Body of pancreas (tissue), 4 donors: Measurements from ENCODE around the gene CD81. TPM values are rescaled to one million over a fixed set of nuclear protein-coding genes. Genes with fewer than 3 reads are reported as not detected.
"Not testable (repeated sequence)": the region's sequence is repeated elsewhere in the genome, so short reads cannot be mapped to it uniquely, and the experiment has no call there.

ENCODE experiments used
- ATAC-seq: fragments of 150-250 bp; one replicate; pipeline ENCODE4 v1.9.1; 2016
- DNase-seq, 4 donors: peaks; one replicate each; pipeline ENCODE4 v3.0.0-alpha.2; 2019
- H3K27ac ChIP-seq, 4 donors: fragments of 200-600 bp; sonication (generic); 1 replicate in 3 of 4; 2 replicates in 1 of 4; pipeline versions ENCODE4 v1.5.1 to v1.6.1; 2016 to 2019; ENCODE audit warnings: mild to moderate bottlenecking in 1 of 4, mixed read lengths in 1 of 4, moderate library complexity in 1 of 4
- H3K27me3 ChIP-seq, 2 donors: fragments of 200-600 bp; sonication (generic); one replicate each; pipeline ENCODE4 v1.6.0; 2016; ENCODE audit warnings: mild to moderate bottlenecking in 1 of 2
- H3K36me3 ChIP-seq, 2 donors: fragments of 200-600 bp; sonication (generic); replicated peaks in 1 of 2; 2 replicates each; pipeline ENCODE4 v1.5.1; 2016; ENCODE audit warnings: low read depth in 2 of 2; ENCODE audit not compliant: insufficient read depth in 1 of 2
- H3K4me1 ChIP-seq: fragments of 200-600 bp; sonication (generic); one replicate; pipeline ENCODE4 v1.6.0; 2016
- H3K4me3 ChIP-seq, 2 donors: fragments of 200-600 bp; sonication (generic); 1 replicate in 1 of 2; 2 replicates in 1 of 2; pipeline ENCODE4 v1.5.1; 2016 to 2019
- H3K9me3 ChIP-seq, 3 donors: fragments of 200-600 bp; sonication (generic); 1 replicate in 2 of 3; 2 replicates in 1 of 3; pipeline ENCODE4 v1.5.1; 2016
- CTCF ChIP-seq, 7 experiments: fragments of 450-650 bp in 4 of 7; fragments of 200-600 bp in 3 of 7; sonication (generic) in 3 of 7; IDR thresholded peaks; one replicate each; pipeline ENCODE4 v1.5.1; 2016 to 2019; ENCODE audit warnings: antibody characterized with exemption in 7 of 7
- POLR2A ChIP-seq, 3 donors: fragments of 450-650 bp; IDR thresholded peaks; one replicate each; pipeline ENCODE4 v1.6.1; 2016; ENCODE audit warnings: antibody characterized with exemption in 3 of 3, mild to moderate bottlenecking in 2 of 3
- WGBS, 2 donors: methylation state at CpG; one replicate each; pipeline ENCODE4 v1.1.5; 2017; 5-methylcytosine and 5-hydroxymethylcytosine counted together
- intact Hi-C: fragments of 100-400 bp; cut with DNase I; formaldehyde crosslinking; loops from one replicate; pipeline ENCODE4 v1.15.1; 2023
- total RNA-seq, 2 donors: library from RNA; depleted of rRNA; stranded (reverse); fragments of >200 nt; gene quantifications; one replicate each; pipeline ENCODE4 v1.1.0, GENCODE V29; 2016

Gene CD81
- total RNA-seq, 2 donors from 2014 or later: 217 to 332 TPM

- Histone ChIP-seq H3K36me3 (no peaks in the 10 kb centered on the region), H3K27ac (no peak overlapping the region), H3K27me3 (no peaks in the 10 kb centered on the region), H3K4me3 (no peak overlapping the region), H3K9me3 (no peaks in the 10 kb centered on the region), H3K4me1 (no peaks in the 10 kb centered on the region)
- WGBS, 2 donors: 89 to 90% methylated on average over 6 of the region's 6 CpGs
- TF ChIP-seq POLR2A (IDR thresholded peaks at IDR 0.05) (no peak), CTCF (IDR thresholded peaks at IDR 0.05) (no peak)
- DNase-seq (no peak), ATAC-seq (no peak)
- intact Hi-C loops: no loop called here
Measured at GRCh38 chr11:2330696-2331095, 46.4 kb upstream of the CD81 start.

DNA sequence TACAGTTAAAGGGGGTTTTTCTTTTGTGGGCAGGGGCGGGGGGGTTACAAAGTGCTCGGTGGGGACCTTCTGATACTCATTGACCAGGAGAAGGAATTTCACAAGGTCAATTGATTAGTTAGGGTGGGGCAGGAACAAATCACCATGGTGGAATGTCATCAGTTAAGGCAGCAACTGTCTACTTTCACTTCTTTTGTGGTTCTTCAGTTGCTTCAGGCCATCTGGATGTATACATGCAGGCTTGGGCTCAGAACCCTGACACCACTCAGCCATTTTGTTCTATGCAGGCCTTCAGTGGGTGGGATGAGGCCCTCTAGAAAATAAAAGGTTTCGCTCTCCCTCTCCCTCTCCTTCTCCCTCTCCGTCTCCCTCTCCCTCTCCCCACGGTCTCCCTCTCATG is 45.7 kb upstream of the CD81 start:
- 85 to 91% methylated on average over 4 to 5 of the region's 5 CpGs for WGBS, 2 donors
- DNase-seq: no peak

DNA sequence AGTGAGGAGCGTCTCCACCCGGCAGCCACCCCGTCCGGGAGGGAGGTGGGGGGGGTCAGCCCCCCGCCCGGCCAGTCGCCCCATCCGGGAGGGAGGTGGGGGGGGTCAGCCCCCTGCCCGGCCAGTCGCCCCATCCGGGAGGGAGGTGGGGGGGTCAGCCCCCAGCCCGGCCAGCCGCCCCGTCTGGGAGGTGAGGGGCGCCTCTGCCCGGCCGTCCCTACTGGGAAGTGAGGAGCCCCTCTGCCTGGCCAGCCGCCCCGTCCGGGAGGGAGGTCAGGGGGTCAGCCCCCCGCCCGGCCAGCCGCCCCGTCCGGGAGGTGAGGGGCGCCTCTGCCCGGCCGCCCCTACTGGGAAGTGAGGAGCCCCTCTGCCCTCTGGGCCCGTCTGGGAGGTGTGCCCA is 44.5 kb upstream of the CD81 start:
- H3K36me3 ChIP-seq, H3K9me3 ChIP-seq, ATAC-seq, H3K27me3 ChIP-seq, H3K4me1 ChIP-seq, DNase-seq, H3K27ac ChIP-seq, intact Hi-C loops, H3K4me3 ChIP-seq: not testable (repeated sequence)
- WGBS, 2 donors: 97% methylated on average over 6 of the region's 29 CpGs; no CpG with 5 or more reads in 1 of the 2 donors

More for the DNA sequence above, 45.7 kb upstream of the CD81 start:
- Histone ChIP-seq H3K9me3 (no peaks in the 10 kb centered on the region), H3K36me3 (no peaks in the 10 kb centered on the region), H3K27me3 (no peaks in the 10 kb centered on the region), H3K4me1 (no peaks in the 10 kb centered on the region), H3K27ac (no peak overlapping the region), H3K4me3 (no peak overlapping the region)
- intact Hi-C loops: no loop called here
- no peak for ATAC-seq
- no peak for TF ChIP-seq POLR2A (IDR thresholded peaks at IDR 0.05)
- TF ChIP-seq CTCF (IDR thresholded peaks at IDR 0.05): no peak

DNA sequence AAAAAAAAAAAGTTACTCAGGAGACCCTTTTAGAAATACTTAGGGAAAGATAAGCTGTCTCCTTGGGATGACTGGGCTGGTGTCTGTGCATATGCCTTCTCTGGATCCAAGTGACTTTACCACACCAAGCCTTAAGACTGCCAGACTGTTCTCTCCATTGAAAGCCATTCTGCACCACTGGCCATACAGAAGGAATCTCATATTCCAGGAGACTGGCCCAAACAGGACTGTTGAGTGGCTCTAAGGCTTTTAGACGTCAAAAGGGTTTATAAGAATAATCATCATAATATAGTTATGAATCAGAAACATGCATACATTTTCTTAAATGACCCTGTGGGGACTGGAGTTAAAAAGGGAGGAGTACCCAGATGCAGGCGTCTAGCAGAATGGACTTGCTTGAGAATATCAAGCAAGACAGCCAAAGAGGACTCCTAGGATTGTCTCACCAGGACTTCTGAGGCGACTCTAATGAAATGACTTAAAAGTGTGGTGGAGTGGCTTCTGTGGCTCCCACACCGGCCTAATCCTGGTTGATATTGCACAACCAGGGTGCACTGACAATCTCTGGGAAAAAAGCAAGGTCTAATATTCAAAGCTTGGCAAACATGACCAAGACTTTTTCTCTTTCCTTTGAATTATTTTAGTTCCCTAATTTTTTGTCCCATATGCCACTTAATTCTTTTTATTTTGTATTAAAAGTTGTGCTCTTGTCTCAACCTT is 43.5 kb upstream of the CD81 start:
- H3K27ac ChIP-seq, H3K36me3 ChIP-seq, H3K4me3 ChIP-seq, H3K9me3 ChIP-seq, intact Hi-C loops, H3K27me3 ChIP-seq, DNase-seq, H3K4me1 ChIP-seq, ATAC-seq: not testable (repeated sequence)
- 79 to 93% methylated on average over 2 of the region's 4 CpGs for WGBS, 2 donors

DNA sequence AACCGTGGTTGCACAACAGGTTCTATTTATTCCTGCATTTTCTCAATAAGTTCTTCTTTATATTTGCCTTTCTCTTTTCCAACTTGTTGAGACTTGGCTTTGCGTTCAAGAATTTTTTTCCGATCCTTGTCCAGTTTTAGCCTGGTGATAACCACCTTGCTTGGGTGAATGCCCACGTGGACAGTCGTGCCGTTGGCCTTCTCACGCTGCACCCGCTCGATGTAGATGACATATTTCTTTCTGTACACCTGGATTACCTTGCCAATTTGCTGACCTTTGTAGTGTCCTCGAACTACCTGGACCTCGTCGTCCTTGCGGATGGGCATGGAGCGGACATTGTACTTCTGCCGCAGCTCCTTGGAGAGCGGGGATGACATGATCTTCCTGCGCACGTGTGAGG is 41.8 kb upstream of the CD81 start:
- H3K27ac ChIP-seq, H3K4me1 ChIP-seq, DNase-seq, intact Hi-C loops, H3K9me3 ChIP-seq, H3K27me3 ChIP-seq, H3K36me3 ChIP-seq, H3K4me3 ChIP-seq, ATAC-seq: not testable (repeated sequence)
- 89 to 92% methylated on average over 16 to 18 of the region's 18 CpGs for WGBS, 2 donors

- DNase-seq, H3K9me3 ChIP-seq, H3K27ac ChIP-seq, H3K27me3 ChIP-seq, ATAC-seq, H3K4me3 ChIP-seq, H3K4me1 ChIP-seq, intact Hi-C loops, H3K36me3 ChIP-seq: not testable (repeated sequence)
- WGBS, 2 donors: 74 to 76% methylated on average over 8 of the region's 8 CpGs
Measured at GRCh38 chr11:2338760-2339159, 38.4 kb upstream of the CD81 start.

- no peak overlapping the region for H3K4me3 ChIP-seq
- ATAC-seq: no peak
- DNase-seq: no peak
Measured at GRCh38 chr11:2342557-2342956, 34.6 kb upstream of the CD81 start.

More at GRCh38 chr11:2342557-2342956, 34.6 kb upstream of the CD81 start:
- no peak overlapping the region for H3K27ac ChIP-seq
- 74 to 81% methylated on average over 3 of the region's 3 CpGs for WGBS, 2 donors
- no peaks in the 10 kb centered on the region for H3K9me3 ChIP-seq
- H3K27me3 ChIP-seq: no peaks in the 10 kb centered on the region
- no peaks in the 10 kb centered on the region for H3K4me1 ChIP-seq
- no peaks in the 10 kb centered on the region for H3K36me3 ChIP-seq
- TF ChIP-seq POLR2A (IDR thresholded peaks at IDR 0.05): no peak
- no peak for TF ChIP-seq CTCF (IDR thresholded peaks at IDR 0.05)
- intact Hi-C loops: no loop called here
